A549 (cell line): ENCODE measurements around the gene RNF123.

Experiments used
- HDAC2 ChIP-seq: fragments of 200-600 bp; sonication (generic); IDR thresholded peaks from 2 replicates; pipeline ENCODE4 v1.6.1; 2016
- POLR2A ChIP-seq: IDR thresholded peaks from 2 replicates; pipeline ENCODE4 v1.6.1; 2012; ENCODE audit warnings: mild to moderate bottlenecking, low read length
- SMC3 ChIP-seq: fragments of >200 bp; sonication (Bioruptor Twin); formaldehyde crosslinking; IDR thresholded peaks from 3 replicates; pipeline ENCODE4 v1.6.1; 2018; ENCODE audit warnings: inconsistent platforms
- TP53 ChIP-seq: fragments of 250-450 bp; sonication (Bioruptor Pico); IDR thresholded peaks from 2 replicates; pipeline ENCODE4 v1.5.0; 2021; ENCODE audit warnings: mild to moderate bottlenecking, moderate library complexity
- TF ChIP-seq, protein P1 (sequence below): fragments of >200 bp; sonication (Bioruptor Twin); formaldehyde crosslinking; IDR thresholded peaks from 3 replicates; pipeline ENCODE4 v1.5.1; 2016

GRCh38 chr3:49729966-49730609 is 40.7 kb downstream of the RNF123 start:
- TF ChIP-seq, protein P1, sequence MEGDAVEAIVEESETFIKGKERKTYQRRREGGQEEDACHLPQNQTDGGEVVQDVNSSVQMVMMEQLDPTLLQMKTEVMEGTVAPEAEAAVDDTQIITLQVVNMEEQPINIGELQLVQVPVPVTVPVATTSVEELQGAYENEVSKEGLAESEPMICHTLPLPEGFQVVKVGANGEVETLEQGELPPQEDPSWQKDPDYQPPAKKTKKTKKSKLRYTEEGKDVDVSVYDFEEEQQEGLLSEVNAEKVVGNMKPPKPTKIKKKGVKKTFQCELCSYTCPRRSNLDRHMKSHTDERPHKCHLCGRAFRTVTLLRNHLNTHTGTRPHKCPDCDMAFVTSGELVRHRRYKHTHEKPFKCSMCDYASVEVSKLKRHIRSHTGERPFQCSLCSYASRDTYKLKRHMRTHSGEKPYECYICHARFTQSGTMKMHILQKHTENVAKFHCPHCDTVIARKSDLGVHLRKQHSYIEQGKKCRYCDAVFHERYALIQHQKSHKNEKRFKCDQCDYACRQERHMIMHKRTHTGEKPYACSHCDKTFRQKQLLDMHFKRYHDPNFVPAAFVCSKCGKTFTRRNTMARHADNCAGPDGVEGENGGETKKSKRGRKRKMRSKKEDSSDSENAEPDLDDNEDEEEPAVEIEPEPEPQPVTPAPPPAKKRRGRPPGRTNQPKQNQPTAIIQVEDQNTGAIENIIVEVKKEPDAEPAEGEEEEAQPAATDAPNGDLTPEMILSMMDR, result no peak
- no peak for TF ChIP-seq TP53 (CRISPR knock-in tag)
- no peak for TF ChIP-seq SMC3
- no peak for TF ChIP-seq POLR2A
- TF ChIP-seq HDAC2, result no peak
